HG02840 (cell line): Measurements from ENCODE around the gene PGS1.
"Not testable (repeated sequence)": the region's sequence is repeated elsewhere in the genome, so short reads cannot be mapped to it uniquely, and the experiment has no call there.

ENCODE experiments used
- ATAC-seq: cut with Tn5 transposase; IDR thresholded peaks from one replicate; pipeline ENCODE4 v1.9.1; 2021; ENCODE audit warnings: mild to moderate bottlenecking, moderate library complexity, moderate number of reproducible peaks; ENCODE audit not compliant: unreplicated experiment, low FRiP score

Gene PGS1

DNA sequence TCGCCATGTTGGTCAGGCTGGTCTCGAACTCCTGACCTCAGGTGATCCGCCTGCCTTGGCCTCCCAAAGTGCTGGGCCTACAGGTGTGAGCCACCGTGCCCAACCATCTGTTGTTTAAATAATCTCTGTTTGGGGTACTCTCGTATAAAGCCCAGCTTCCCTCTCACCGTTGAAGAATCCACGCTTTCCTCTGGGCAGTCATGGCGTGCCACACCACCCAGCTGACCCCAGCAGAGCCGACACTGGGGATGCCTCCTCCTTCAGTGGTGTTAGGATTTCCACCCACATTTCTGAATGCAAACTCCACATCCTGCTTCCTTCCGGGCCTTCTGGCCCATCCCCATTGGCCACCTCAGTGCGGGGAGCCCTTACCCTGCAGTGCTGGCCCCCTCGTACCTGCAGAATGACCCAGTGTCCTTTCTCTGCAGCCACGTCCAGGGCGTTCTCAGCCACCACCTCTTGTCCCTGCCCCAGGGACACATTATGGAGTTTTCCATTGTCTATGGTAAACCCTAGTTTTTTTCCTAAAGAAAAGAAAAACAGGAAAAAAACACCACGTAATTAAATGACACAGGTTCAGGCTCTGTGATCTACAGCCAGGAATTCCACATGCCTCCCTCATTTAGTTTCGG, 60.4 kb downstream of the PGS1 start:
- no peak for ATAC-seq

DNA sequence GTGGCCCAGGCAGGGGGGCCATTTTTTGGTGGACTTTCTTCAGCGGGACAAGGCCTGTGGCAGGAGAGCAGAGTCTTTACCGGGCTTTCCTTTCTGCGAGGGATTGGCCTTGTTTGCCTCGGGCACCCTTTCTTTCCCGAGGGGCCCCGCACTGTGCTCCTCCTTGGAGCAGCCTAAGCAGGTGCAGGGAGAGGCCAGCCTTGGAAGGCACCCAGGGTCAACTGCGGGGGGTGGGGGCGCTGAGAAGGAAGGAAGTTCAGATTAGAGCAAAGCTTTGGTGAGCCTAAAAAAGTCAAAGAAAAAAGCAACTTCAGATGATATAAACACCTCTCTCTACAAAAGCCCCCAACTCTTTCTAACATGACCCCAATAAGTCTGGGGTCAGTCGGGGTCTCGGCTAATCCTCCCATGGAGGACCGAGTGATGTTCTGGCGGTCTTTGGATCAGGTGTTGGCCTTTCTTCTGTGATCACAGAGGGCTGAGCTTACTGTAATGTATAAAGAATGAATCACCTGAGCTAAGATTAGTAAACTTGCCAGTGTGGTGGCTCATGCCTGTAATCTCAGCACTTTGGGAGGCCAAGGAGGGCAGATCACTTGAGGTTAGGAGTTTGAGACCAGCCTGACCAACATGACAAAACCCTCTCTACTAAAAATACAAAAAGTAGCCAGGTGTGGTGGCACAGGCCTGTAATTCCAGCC, 63.0 kb downstream of the PGS1 start:
- ATAC-seq: no peak

DNA sequence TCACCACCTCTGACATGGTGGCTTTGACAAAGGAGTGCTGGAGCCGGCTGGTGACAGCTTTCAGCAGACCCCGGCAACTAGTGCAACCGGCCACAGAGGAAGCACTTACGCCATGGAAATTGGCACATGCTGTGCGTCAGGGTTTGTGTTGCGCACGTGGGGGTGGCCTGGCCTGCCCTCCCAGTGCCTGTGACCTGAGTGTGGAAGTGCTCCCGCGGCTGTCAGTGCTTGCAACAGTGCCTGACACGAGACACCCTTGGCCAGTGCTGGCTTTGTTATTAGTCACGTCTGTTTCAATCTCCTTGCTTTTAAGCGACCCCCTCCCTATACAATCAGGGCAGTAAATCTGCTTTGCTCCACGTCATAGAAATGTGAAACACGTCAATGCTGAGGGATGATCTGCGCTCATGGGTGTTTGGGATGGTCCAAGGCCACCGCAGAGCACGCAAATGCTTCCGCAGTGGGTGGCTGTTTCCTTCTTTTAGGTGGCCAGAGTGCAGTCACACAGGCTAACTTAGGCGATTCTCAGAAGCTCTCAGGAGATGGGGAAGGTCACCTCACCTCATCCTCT, 64.3 kb downstream of the PGS1 start:
- ATAC-seq: no peak

DNA sequence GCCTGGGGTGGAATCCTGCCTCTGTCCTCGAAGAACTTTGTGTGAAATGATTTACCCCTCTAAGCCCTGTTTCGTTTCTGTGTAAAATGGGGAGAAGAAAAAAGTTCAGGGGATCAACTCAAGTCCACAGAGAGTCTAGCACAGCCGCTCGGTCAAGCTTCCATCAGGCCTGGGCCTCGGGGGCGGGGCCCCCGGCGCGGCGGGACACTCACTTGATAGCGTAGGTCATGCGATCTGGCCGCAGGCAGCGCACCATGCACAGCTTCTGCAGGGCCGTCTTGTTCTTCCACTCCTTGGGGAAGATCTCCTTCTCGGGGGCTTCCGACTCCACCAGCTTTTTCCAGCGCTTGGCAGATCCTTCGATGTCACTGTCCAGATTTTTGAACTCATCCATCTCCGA, 65.9 kb downstream of the PGS1 start:
- ATAC-seq: no peak

DNA sequence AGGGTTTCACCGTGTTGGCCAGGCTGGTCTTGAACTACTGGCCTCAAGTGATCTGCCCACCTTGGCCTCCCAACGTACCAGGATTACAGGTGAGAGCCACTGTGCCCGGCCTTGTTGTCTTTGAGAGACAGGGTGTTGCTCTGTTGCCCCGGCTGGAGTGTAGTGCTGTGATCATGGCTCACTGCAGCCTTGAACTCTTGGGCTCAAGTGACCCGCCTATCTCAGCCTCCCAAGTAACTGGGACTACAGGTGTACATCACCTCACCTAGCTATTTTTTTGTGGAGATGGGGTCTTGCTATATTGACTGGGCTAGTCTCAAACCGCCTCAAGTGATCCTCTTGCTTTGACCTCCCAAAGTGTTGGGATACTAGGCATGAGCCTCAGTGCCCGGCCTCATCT, 68.4 kb downstream of the PGS1 start:
- no peak for ATAC-seq

DNA sequence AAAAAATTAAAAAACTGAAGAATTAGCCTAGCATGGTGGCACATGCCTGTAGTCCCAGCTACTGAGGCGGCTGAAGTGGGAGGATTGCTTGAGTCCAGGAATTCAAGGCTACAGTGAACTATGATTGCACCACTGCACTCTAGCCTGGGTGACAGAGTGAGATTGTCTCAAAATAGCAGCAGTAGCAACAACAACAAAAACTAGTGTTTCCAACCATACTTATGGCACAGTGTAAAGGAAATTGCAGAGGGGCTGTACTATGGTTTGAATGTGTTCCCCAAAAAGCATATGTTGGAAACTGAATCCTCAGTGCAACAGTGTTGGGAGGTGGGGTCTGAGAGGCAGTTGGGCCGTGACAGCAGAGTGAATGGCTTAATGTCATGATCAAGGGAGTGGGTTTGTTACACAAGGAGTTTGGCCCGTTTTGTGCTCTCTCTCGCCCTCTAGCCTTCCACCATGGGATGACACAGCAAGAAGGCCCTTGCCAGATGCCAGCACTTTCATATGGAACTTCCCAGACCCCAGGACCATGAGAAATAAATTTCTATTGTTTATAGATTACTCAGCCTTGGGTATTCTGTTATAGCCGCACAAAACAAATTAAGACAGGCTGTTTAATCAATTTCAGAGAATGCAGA, 70.0 kb downstream of the PGS1 start:
- no peak for ATAC-seq

DNA sequence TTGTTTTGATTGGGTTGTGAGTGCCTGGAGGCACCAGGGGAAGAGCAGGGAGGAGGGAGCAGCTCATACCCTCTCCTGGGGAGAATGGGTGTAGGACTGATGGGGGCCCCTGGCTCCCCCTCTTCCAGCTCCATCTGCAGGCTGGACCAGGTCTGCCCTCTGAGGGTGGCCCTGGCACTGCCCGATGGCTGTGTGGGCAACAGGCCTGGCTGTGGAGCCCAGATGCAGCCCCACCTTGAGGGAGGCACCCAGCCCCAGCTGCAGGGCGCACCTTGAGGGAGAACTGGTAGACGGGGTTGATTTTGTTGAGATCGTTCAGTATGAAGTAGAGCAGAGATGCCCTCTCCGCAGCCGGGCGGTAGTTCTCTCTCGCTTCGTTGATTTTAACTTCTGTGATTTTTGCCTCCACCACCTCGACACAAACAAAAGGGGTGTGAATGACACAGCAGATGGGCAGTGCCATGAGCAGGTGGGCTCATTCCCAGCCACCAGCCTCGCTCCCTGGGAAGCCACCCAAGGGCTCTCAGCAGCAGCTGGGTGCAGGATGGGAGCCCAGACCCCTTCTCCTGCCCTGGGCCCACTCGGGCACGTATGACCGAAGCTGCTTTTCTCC, 71.6 kb downstream of the PGS1 start:
- no peak for ATAC-seq

DNA sequence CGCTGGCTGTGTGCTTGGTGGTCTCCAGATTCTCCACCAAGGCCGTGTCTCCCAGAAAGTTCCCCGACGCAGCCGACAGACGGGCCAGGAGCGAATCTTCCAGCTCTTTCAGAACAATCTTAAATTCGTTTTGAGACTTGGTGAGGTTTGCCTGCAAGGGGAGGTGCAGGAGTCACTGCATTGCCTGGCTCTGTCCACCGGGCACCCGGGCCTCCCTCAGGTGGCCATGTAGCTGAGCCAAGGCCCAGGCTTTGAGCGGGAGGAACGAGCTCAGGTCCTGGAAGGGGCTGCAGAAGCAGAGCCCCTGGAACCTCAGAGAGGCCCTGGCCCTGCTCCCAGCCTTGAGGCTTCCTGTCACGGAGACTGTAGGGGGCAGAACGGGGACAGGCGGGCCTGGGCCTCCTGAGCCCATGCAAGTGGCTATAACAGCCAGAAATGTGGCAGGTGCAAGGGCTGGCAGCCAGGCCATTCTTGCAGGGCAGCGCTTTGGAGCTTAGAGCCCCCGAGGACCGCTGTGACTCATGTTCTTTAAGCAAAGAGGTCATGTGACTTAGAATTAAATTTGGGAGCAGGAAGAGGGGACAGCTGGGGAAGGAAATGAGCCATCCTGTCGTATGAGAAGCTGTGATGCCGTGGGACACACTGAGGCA, 72.4 kb downstream of the PGS1 start:
- ATAC-seq: no peak

DNA sequence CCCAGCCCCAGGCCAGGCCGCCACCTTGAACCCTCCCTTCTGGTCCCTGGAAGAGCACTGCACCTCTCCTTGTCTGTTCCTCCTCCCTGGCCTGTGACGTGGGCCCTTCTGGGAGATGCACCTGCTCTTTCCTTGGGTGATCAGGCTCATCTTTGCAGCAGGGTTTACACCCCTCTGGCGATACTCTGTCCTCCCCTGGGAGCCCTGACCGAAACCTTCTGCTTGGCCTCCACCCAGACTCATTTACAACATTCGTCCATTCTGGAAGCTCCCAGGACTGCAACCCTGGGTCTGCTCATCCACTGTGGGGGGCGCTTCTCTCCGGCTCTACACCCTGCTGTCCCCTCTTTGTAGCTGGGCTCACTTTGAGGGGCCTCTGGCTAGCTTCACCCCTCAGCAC, 73.3 kb downstream of the PGS1 start:
- ATAC-seq: no peak

DNA sequence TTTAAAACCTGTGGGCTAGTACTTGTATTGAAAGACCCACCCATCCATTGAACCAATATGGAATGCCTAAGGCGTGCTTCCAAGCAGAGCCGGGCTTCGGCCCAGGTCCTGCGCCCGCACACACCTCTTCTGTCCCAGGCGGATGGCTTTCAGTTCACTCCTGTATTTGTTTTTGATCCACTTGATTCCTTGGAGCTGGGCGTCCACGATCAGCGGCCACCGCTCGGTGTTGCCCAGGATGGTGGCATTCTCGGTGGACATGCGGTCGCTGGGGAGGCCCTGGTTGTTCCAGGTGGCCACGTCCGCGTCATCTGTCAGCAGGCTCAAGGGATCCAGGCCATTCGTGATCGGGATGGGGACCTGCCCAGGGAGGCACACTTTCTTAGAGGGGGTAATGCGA, 75.9 kb downstream of the PGS1 start:
- no peak for ATAC-seq

DNA sequence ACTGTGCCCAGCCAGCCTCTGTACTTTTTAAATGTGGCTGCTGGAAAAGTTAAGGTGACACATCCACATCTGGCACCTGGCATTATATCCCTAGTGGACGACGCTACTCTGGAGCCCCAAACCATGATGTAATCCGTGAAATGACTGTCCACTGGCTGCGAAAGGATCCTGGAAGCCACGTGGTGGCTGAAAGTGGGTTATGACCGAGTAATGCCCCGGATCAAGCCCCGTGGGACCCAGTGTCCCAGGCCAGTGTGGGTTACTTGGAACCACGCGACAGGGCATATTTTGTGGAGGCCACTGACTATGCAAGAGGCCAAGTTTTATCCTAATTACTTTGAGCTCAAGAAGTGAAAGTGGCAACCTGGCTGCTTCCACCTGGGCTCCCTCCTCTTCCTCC, 79.6 kb downstream of the PGS1 start:
- no peak for ATAC-seq

DNA sequence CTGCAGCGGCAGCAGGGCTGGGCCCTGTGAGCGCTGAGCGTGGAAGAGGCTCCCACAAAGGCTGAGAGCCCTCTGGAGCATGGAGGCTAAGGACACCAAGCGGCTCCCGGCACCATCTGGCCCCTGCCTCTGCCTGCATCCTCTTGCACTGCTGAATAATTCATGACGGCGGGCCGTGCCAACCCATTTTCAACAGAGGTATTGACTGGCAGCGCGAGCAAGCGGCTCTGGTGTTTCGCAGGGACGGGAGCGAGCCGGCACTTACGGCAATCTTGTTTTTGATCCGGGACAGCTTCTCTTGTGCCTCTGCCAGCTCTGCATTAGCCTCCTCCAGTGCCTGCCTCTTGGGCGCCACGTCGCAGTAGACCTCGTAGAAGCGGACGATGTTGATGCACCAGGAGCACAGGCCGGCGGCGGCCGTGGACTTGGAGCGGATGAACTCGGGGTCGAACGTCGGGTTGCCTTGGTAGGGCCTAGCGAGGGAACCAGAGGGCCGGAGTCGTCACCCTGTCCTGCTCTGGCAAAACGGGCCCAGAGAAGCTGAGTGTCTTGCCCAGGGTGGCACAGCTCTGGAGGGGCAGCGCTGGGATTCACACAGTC, 80.4 kb downstream of the PGS1 start:
- ATAC-seq: no peak

DNA sequence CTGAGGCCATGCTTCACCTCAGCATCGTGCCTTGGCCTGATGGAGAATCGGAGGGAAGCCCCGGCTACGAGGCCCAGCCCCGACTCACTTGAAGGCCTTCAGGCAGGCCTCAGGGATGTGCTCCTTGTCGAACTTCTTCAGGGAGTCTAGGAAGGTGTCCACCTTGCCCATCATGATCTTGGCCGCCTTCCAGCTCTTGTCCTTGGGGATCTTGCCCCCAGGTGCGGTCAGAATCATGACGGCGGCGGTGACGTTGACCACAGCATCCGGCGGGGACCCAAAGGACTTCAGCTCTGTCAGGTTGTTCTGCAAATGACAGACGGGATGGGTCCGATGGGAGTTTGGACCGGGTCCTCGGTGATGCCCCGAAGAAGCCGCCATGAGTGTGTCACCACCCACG, 81.2 kb downstream of the PGS1 start:
- no peak for ATAC-seq

DNA sequence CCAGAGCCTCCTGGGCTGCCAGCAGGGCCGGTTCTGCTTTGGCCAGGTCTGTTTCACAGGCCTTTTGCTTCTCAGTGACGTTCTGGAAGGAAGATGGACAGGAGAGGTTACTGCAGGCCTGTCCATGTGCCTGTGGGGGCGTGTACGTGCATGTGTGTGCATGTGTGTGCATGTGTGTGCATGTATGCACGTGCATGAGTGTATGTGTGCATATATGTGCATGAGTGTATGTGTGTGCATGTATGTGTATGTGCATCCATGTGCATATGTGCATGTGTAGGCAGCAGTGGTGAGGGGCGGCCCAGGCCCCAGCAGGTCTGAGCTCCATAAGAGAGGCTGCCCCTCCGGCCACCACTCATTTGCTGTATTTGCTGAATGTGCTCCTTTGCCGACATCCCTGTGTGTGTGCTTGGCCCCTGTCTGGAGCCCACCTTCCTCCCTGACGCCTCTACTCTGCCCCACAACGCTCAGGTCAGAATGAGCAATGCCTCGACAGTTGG, 81.8 kb downstream of the PGS1 start:
- no peak for ATAC-seq

DNA sequence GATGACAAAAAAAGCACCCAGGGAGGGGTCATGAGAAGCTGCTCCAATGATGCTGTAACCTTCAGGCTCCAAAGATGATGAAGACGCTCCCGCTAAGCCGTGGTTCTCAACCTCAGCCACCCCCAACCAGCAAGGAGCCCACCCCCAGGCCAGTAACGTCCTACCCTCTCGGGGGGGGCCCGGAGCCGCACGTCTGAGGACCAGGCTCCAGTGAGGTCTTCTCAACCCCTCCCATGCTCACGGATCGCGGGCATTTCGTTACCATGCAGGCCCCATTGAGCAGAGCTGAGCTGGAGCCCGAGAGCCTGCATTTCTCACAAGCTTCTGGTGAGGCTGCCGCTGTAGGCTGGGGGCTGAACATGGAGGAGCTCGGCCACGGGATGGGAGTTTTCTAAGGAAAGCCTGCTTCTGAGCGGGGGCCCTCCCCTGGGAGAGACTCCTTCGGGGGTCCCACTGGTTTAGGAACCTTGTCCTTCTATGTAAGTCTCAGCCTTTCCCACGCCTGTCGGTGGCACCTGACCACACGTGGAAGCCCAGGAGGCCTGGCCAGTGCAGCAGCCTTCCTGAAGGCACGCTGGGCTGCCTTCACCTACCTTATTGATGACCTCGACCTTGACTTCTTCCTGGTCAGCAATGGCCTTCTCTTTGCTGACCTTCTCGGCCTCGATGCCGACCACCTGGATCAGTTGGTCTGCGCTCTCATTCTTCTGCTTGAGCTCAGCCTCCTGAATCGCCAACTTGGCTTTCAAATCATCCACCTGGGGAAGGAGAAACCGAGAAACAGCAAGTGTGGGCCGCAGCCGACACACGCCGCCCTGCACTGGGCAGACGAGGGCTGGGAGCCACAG, 82.7 kb downstream of the PGS1 start:
- no peak for ATAC-seq

DNA sequence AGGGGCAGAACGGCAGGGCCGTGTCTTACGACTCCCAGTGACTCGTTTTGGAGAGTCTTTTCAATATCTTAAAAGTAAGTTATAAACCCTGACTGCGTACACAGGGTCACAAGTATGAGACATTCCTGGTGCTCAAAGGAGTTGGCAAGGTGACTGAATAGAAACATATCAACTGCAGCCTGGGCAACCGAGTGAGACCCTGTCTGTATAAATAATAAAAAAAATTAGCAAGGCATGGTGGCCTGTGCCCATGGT, 83.3 kb downstream of the PGS1 start:
- no peak for ATAC-seq

DNA sequence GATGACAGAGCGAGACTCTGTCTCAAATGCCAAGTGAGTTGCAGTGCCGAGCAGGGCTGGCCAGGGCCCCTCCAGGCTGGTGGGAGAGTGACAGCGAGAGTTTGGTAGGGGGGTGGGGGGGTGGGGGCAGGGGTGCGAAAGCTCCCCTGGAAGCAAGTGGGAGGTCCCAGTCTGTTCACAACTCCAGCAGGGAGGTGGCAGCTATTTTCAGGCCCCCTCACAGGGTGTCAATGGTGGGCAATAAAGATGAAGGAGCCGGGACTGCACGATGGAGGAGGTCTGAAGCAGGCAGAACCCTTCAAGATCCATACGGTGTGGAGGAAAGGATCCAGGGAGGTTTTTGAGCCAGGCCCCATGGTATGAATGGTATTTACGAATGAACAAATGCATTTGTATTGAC, 83.7 kb downstream of the PGS1 start:
- no peak for ATAC-seq

DNA sequence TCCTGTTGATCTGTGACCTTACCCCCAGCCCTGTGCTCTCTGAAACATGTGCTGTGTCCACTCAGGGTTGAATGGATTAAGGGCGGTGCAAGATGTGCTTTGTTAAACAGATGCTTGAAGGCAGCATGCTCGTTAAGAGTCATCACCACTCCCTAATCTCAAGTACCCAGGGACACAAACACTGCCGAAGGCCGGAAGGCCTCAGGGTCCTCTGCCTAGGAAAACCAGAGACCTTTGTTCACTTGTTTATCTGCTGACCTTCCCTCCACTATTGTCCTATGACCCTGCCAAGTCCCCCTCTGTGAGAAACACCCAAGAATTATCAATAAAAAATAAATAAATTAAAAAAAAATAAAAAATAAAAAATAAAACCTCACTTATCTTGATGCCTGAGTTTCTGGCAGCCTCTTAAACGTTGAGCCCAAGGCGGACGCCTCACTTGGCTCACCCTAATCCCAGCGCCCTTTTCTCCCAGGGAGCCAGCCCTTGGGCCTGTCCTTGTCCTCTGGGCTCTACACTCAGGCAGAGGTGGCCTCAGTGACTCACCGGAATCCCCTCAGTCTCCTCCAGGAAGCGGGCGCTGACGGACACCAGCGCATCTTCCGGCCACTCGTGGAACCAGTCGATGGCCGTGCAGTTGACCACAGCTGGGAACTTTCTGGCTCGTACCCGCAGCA, 87.8 kb downstream of the PGS1 start:
- ATAC-seq: not testable (repeated sequence)
